Endothelial cell of umbilical vein (primary cell): ENCODE measurements around the gene STEAP4. TPM values are rescaled to one million over a fixed set of nuclear protein-coding genes. Genes with fewer than 3 reads are reported as not detected.

Experiments
- BruUV-seq: library from RNA; stranded (reverse); fragments of 400-500 nt; replicated peaks from 2 replicates; lab custom pipeline; 2021; lab: Mats Ljungman, UMichigan
- CTCF ChIA-PET: fragments of 300-600, 350-600 bp; sonication (Branson Sonifier 250); formaldehyde crosslinking; loops from one replicate; lab custom pipeline; 2021; ENCODE audit warnings: antibody characterized with exemption, inconsistent platforms; lab: Charles Lee
- POLR2A ChIA-PET: fragments of 300-600, 350-600 bp; sonication (Branson Sonifier 250); formaldehyde crosslinking; loops from one replicate; lab custom pipeline; 2021; ENCODE audit warnings: antibody characterized with exemption, inconsistent platforms; lab: Charles Lee
- DNase-seq: peaks from one replicate; pipeline ENCODE4 v3.0.0-alpha.2; 2011; ENCODE audit warnings: low read depth, low spot score
- FAIRE-seq: peaks from 2 replicates; lab custom pipeline; 2011; peaks lifted over from hg19 to GRCh38; lab: Jason Lieb, UNC
- H2AFZ ChIP-seq: 2 replicates; pipeline ENCODE4 v1.6.0; 2012; ENCODE audit warnings: low read depth, low read length, control low read depth, inconsistent platforms
- H3K27ac ChIP-seq: 2 replicates; pipeline ENCODE4 v1.5.1; 2011; ENCODE audit warnings: low read depth, mild to moderate bottlenecking, control low read depth, low read length, moderate library complexity; ENCODE audit not compliant: insufficient read depth
- H3K27me3 ChIP-seq, 2 experiments: 2 replicates each; pipeline versions ENCODE4 v1.6.0 to v1.6.1; 2011; ENCODE audit warnings: low read length in 2 of 2, mixed read lengths in 1 of 2; ENCODE audit not compliant: control insufficient read depth in 2 of 2, insufficient read depth in 2 of 2
- H3K36me3 ChIP-seq, 2 experiments: 2 replicates in 1 of 2; 3 replicates in 1 of 2; pipeline ENCODE4 v1.5.1; 2011; ENCODE audit warnings: low read length in 2 of 2, mild to moderate bottlenecking in 1 of 2, moderate library complexity in 1 of 2; ENCODE audit not compliant: control insufficient read depth in 2 of 2, insufficient read depth in 2 of 2; ENCODE audit errors: extremely low read depth in 1 of 2
- H3K4me1 ChIP-seq: 3 replicates; pipeline ENCODE4 v1.5.1; 2011; ENCODE audit warnings: mild to moderate bottlenecking, low read length; ENCODE audit not compliant: control insufficient read depth, insufficient read depth; ENCODE audit errors: extremely low read depth
- H3K4me2 ChIP-seq: 2 replicates; pipeline ENCODE4 v1.6.1; 2011; ENCODE audit warnings: low read length, control low read depth, mixed read lengths; ENCODE audit not compliant: insufficient read depth
- H3K4me3 ChIP-seq, 3 experiments: fragments of 200-600 bp in 1 of 3; sonication (generic), shearing (Covaris generic) in 1 of 3; replicated peaks in 1 of 3; 2 replicates each; pipeline ENCODE4 v1.5.1; 2011 to 2016; ENCODE audit warnings: control low read depth in 3 of 3, low read length in 3 of 3, mild to moderate bottlenecking in 2 of 3, inconsistent platforms in 1 of 3, low read depth in 1 of 3, moderate library complexity in 1 of 3; ENCODE audit not compliant: insufficient read depth in 1 of 3
- H3K79me2 ChIP-seq: 2 replicates; pipeline ENCODE4 v1.6.0; 2012; ENCODE audit warnings: low read length, inconsistent platforms; ENCODE audit not compliant: control insufficient read depth, insufficient read depth
- H3K9ac ChIP-seq: replicated peaks from 2 replicates; pipeline ENCODE3; 2011; ENCODE audit warnings: low read length, control low read depth; ENCODE audit not compliant: insufficient read depth; ENCODE audit errors: extremely low read depth
- H3K9me1 ChIP-seq: replicated peaks from 3 replicates; pipeline ENCODE4 v1.6.0; 2011; ENCODE audit warnings: mild to moderate bottlenecking, low read length; ENCODE audit not compliant: control insufficient read depth, insufficient read depth; ENCODE audit errors: extremely low read depth
- H3K9me3 ChIP-seq: replicated peaks from 2 replicates; pipeline ENCODE4 v1.5.1; 2012; ENCODE audit warnings: low read length, inconsistent platforms; ENCODE audit not compliant: control insufficient read depth, insufficient read depth
- H4K20me1 ChIP-seq: replicated peaks from 2 replicates; pipeline ENCODE3; 2011; ENCODE audit warnings: mild to moderate bottlenecking, low read length; ENCODE audit not compliant: control insufficient read depth, insufficient read depth; ENCODE audit errors: extremely low read depth
- CTCF ChIP-seq, 2 donors: IDR thresholded peaks; 1 replicate in 1 of 2; 2 replicates in 1 of 2; pipeline ENCODE4 v1.5.1; 2011; ENCODE audit warnings: low read length in 2 of 2, mild to moderate bottlenecking in 2 of 2, moderate library complexity in 2 of 2, control low read depth in 1 of 2, inconsistent platforms in 1 of 2, low read depth in 1 of 2; ENCODE audit not compliant: insufficient read depth in 1 of 2; ENCODE audit errors: extremely low read depth in 1 of 2
- EZH2 ChIP-seq: IDR thresholded peaks from 2 replicates; pipeline ENCODE4 v1.6.1; 2012; ENCODE audit warnings: borderline replicate concordance, low read depth, mild to moderate bottlenecking, moderate library complexity, low read length, inconsistent platforms; ENCODE audit not compliant: severe bottlenecking
- FOS ChIP-seq: IDR thresholded peaks from 2 replicates; pipeline ENCODE4 v1.6.1; 2011; ENCODE audit warnings: mild to moderate bottlenecking, low read length, moderate library complexity, borderline replicate concordance; ENCODE audit not compliant: insufficient read depth
- GATA2 ChIP-seq: IDR thresholded peaks from 2 replicates; pipeline ENCODE4 v1.7.0; 2011; ENCODE audit warnings: low read depth, mild to moderate bottlenecking, moderate library complexity, mixed read lengths, low read length; ENCODE audit not compliant: insufficient read length, insufficient read depth
- MAX ChIP-seq: IDR thresholded peaks from 2 replicates; pipeline ENCODE4 v1.6.1; 2011; ENCODE audit not compliant: insufficient read depth, insufficient read length
- POLR2AphosphoS5 ChIP-seq: IDR thresholded peaks from 2 replicates; pipeline ENCODE4 v1.6.1; 2012; ENCODE audit warnings: low read depth, mild to moderate bottlenecking, control low read depth, low read length, moderate library complexity; ENCODE audit not compliant: insufficient read depth
- dilution Hi-C: fragments of 300-500 bp; cut with MboI; formaldehyde crosslinking; loops from one replicate; pipeline ENCODE4 v1.15.0; 2019; ENCODE audit warnings: low sequenced_read_pairs; ENCODE audit not compliant: extremely low pct_ligation_motif_present
- intact Hi-C: fragments of 100-400 bp; cut with micrococcal nuclease; formaldehyde crosslinking; loops from one replicate; pipeline ENCODE4 v1.10.0; 2022
- polyA plus RNA-seq, 4 experiments: library from polyadenylated mRNA; depleted of rRNA in 3 of 4; stranded (reverse) in 3 of 4; unstranded in 1 of 4; fragments of >200 nt; gene quantifications; 2 replicates each; pipeline versions ENCODE4 v1.2.1 to v1.2.3, GENCODE V29; 2011 to 2012; ENCODE audit warnings: missing spikeins in 1 of 4
- total RNA-seq: library from RNA; stranded (reverse); gene quantifications from 2 replicates; pipeline ENCODE4 v1.2.3, GENCODE V29; 2021

STEAP4 gene
- total and polyA plus RNA-seq, 2 donors (not counting 3 experiments of a cell fraction or from before 2014, with no cell fraction given), result not detected

GRCh38 chr7:88299126-88299525 is 7.6 kb downstream of the STEAP4 start:
- H3K36me3 ChIP-seq, result no peaks in the 10 kb centered on the region
- POLR2A ChIA-PET, result no interaction called here
- no TSS peak for BruUV-seq
- H3K9me3 ChIP-seq, result no peaks in the 10 kb centered on the region
- H3K27ac ChIP-seq, result no peak overlapping the region
- DNase-seq (no peak), FAIRE-seq (no peak)
- TF ChIP-seq EZH2 (no peak), POLR2AphosphoS5 (no peak), GATA2 (no peak), MAX (no peak), CTCF (IDR thresholded peaks at IDR 0.05; ENCODE audit: extremely low read depth in 1 of 2, insufficient read depth in 1 of 2, low read depth in 1 of 2, low read length in 2 of 2) (no peak), FOS (no peak)
- no peaks in the 10 kb centered on the region for H3K27me3 ChIP-seq
- H3K9ac ChIP-seq, result no peak overlapping the region
- dilution Hi-C loops (no loop called here), intact Hi-C loops (no loop called here)
- H3K4me1 ChIP-seq, result no peaks in the 10 kb centered on the region
- no peaks in the 10 kb centered on the region for H3K79me2 ChIP-seq
- no peak overlapping the region for H3K4me3 ChIP-seq
- no peak overlapping the region for H3K4me2 ChIP-seq
- no peaks in the 10 kb centered on the region for H3K9me1 ChIP-seq
- CTCF ChIA-PET, result no interaction called here
- no peak overlapping the region for H2AFZ ChIP-seq
- H4K20me1 ChIP-seq, result no peaks in the 10 kb centered on the region
